Natural killer cell treated with Interleukin-12 subunit alpha and Interleukin-12 subunit beta and Interleukin-15 and Interleukin-18, amount 100 ng/mL, for 72 hours (primary cell): ENCODE results near the gene EOLA1. TPM values are rescaled to one million over a fixed set of nuclear protein-coding genes. Genes with fewer than 3 reads are reported as not detected.
"Not testable (repeated sequence)": the region's sequence is repeated elsewhere in the genome, so short reads cannot be mapped to it uniquely, and the experiment has no call there.

Experiments
- ATAC-seq, 2 donors: fragments of 150-1000 bp; cut with Tn5 transposase in 1 of 2; sonication (Bioruptor Pico), chemical (Tn5 transposase) in 1 of 2; 2 replicates each; pipeline ENCODE4 v1.10.0; 2021
- DNase-seq: peaks from one replicate; pipeline ENCODE4 v3.0.0; 2022; ENCODE audit warnings: low spot score
- H3K27ac Mint-ChIP-seq, 2 donors: 1 replicate in 1 of 2; 2 replicates in 1 of 2; pipeline ENCODE4 v1.8.0; 2022; ENCODE audit warnings: mixed read lengths in 2 of 2, mild to moderate bottlenecking in 1 of 2, moderate library complexity in 1 of 2
- H3K27me3 Mint-ChIP-seq, 2 donors: 1 replicate in 1 of 2; 2 replicates in 1 of 2; pipeline ENCODE4 v1.8.0; 2022; ENCODE audit warnings: mixed read lengths in 2 of 2
- H3K36me3 Mint-ChIP-seq: one replicate; pipeline ENCODE4 v1.8.0; 2022; ENCODE audit warnings: mixed read lengths
- H3K4me1 Mint-ChIP-seq, 2 donors: 1 replicate in 1 of 2; 2 replicates in 1 of 2; pipeline ENCODE4 v1.8.0; 2022; ENCODE audit warnings: low read depth in 2 of 2, mixed read lengths in 2 of 2, mild to moderate bottlenecking in 1 of 2
- H3K4me3 Mint-ChIP-seq: one replicate; pipeline ENCODE4 v1.8.0; 2022; ENCODE audit warnings: mixed read lengths
- H3K9me3 Mint-ChIP-seq: 2 replicates; pipeline ENCODE4 v1.8.0; 2022; ENCODE audit warnings: mixed read lengths
- total RNA-seq, 2 donors: library from RNA; stranded (reverse); gene quantifications; one replicate each; pipeline ENCODE4 v1.2.3, GENCODE V29; 2022

EOLA1 gene
- total RNA-seq, 2 donors from 2014 or later = 32.1 to 35.0 TPM

DNA sequence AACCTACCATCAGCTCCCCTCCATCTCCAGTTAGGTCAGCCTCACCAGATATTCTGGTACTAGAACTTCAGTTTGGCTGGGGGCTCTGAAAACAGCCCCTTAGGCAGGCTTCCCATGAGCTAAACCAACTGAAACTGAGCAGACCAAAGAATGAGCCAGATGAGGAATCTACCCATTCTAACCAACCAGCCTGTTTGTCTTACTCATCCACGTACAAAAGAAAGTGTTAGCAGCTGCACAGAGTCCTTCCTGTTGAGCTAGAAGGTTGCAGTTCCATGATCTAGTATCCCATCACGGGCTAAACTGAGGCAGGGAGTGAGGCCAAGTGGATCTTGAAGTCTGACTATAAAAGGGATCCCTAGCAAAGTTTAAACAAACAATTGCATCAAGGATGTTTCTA is 29.0 kb downstream of the EOLA1 start:
- Mint-ChIP-seq H3K27ac (no peak overlapping the region), H3K4me1 (peaks cover 0 to 4% of the 10 kb centered on the region in 2 donors), H3K27me3 (peaks cover 0 to 9% of the 10 kb centered on the region in 2 donors), H3K4me3 (no peak overlapping the region), H3K36me3 (no peaks in the 10 kb centered on the region), H3K9me3 (no peaks in the 10 kb centered on the region)
- no peak for ATAC-seq
- DNase-seq = no peak

DNA sequence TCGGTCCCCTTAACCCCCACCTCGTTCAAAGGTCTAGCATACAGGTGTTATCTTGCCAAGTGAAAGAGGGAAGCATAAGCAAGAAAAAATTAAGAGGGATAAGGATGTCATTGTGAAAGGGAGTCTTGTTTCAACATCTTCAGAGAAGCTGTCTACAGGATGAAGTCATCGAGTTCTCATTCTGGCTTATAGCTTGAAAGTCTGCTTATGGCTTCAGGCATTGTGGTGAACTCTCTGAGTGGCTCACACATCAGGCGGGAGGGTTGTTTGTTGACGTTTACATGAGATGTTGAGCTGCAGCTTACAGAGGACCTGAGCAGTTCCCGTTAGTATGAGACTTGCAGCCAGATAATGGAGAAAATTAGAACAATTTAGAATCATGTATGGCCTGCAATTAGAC is 29.9 kb downstream of the EOLA1 start:
- Mint-ChIP-seq H3K4me1 (peaks cover 0 to 4% of the 10 kb centered on the region in 2 donors), H3K9me3 (no peaks in the 10 kb centered on the region), H3K27ac (no peak overlapping the region), H3K36me3 (no peaks in the 10 kb centered on the region), H3K27me3 (peaks cover 0 to 9% of the 10 kb centered on the region in 2 donors), H3K4me3 (no peak overlapping the region)
- no peak for DNase-seq
- ATAC-seq = no peak

DNA sequence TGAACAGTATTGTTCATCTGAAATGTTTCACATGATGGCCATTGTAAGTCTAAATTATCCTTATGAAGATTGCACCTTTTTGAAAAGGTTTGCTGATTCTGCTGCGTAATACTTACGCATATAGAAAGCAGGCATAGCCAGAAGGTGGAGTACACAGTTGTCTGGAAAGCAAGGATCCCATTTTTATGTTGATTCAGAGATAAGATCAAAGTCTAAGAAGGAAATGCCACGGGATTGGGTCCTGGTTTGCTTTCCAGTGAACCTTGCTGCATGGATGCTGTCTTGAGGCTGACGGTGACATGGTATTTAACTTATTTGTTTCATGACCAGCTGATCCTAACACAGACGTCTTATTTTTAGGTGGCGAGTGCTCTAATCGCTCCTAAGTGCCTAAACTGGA is 31.0 kb downstream of the EOLA1 start:
- no peak overlapping the region for H3K4me3 Mint-ChIP-seq
- ATAC-seq = no peak

DNA sequence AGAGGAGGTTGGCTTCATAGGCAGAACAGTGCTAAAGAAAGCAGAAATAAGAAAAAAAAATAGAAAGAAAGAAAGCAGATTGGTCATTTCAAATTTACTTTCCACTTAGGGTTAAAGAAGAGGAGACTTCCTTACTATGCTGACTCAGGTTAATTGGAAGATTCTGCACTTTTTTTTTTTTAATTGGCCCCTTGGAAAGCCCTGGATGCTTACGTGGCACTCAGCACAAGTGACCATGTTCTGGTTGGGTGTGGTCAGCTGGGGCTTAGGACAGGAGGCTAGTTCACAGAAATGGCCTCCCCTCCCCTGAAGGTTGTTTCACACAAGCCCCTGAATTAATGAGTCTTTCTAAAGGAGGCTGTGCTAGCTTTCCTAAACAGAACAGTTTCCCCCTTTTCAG is 31.9 kb downstream of the EOLA1 start:
- Mint-ChIP-seq H3K27ac (peak overlapping the region in 1 of 2 donors; percentile 48), H3K27me3 (peaks cover 0 to 6% of the 10 kb centered on the region in 2 donors), H3K4me1 (peaks cover 0 to 4% of the 10 kb centered on the region in 2 donors), H3K4me3 (no peak overlapping the region), H3K9me3 (no peaks in the 10 kb centered on the region), H3K36me3 (no peaks in the 10 kb centered on the region)
- DNase-seq (no peak), ATAC-seq (no peak)

More for the DNA sequence above, 31.0 kb downstream of the EOLA1 start:
- H3K27ac Mint-ChIP-seq = no peak overlapping the region
- no peaks in the 10 kb centered on the region for H3K36me3 Mint-ChIP-seq
- no peaks in the 10 kb centered on the region for H3K9me3 Mint-ChIP-seq
- H3K27me3 Mint-ChIP-seq = peaks cover 0 to 9% of the 10 kb centered on the region in 2 donors
- DNase-seq = no peak
- H3K4me1 Mint-ChIP-seq = peaks cover 0 to 4% of the 10 kb centered on the region in 2 donors

DNA sequence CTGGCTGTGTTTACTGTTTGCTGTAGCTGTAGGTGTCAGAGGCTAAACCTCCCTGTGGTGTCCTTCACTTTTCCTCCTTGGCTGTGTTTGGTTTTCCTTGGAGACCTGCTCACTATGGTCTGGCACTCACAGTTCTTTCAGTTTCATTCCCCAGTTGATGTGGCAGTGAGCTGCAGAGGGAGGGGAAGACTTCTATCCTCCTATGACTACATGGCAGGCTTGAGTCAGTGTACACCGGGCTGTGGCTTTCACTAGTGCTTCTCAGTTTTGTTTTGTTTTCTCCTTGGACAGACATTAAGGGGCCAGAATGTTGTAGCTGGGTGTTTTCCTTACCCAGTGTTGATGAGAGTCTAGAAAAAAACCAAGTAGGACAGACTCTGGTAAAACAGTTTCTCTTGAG is 32.6 kb downstream of the EOLA1 start:
- not testable (repeated sequence) for H3K27me3 Mint-ChIP-seq, DNase-seq, H3K27ac Mint-ChIP-seq, H3K9me3 Mint-ChIP-seq, H3K36me3 Mint-ChIP-seq, H3K4me1 Mint-ChIP-seq, H3K4me3 Mint-ChIP-seq
- ATAC-seq = peak; percentile 94 to 100

DNA sequence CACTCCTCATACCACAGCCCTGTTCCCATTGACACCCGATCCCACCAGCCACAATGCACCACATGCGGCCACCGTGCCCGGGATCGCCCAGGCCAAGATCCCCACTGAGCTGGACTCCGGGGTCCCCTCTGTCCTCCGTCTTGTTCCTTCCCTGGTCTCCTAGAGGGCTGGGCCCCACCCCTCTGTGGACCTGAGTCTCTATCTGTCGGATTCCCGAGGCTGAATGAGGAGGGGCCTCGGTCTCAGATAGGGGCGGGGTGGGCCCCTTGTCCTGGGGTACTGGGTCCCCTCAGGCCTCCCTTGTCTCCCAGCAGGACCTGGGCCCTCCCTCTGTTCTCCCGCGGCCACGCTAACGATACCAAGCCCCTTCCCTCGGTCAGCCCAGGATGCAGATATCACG is 44.8 kb downstream of the EOLA1 start:
- not testable (repeated sequence) for H3K36me3 Mint-ChIP-seq, H3K9me3 Mint-ChIP-seq, H3K4me1 Mint-ChIP-seq, H3K27ac Mint-ChIP-seq, DNase-seq, H3K27me3 Mint-ChIP-seq, H3K4me3 Mint-ChIP-seq
- ATAC-seq = peak in 1 of 2 donors; percentile 15

DNA sequence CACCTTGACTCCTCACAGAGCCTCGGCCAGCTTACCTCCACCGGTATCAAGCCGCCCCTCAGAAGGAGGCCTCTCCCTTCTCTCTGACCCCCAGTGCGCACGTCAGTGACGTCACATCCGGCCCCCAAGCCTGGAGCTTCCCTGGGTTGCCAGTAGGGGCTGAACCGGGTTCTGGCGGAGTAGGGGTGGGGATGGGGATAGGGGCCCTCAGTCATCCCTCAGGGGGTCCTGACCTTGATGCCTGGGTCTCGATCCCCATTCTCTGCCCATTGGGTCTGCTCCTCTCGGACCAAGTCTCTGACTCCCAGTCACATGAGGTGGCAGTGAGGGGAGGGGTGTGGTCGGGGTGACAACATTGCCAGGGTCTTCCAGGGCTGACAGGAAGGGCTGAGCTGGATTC is 46.5 kb downstream of the EOLA1 start, which contains the start of gene MAGEA9B:
TSS of gene MAGEA9B (minus strand) at position 101 of the 400 bp plus-strand sequence. CDS start 4,280 bp downstream, outside the sequence.
- DNase-seq, H3K4me3 Mint-ChIP-seq, H3K27me3 Mint-ChIP-seq, ATAC-seq, H3K36me3 Mint-ChIP-seq, H3K9me3 Mint-ChIP-seq, H3K27ac Mint-ChIP-seq, H3K4me1 Mint-ChIP-seq: not testable (repeated sequence)

DNA sequence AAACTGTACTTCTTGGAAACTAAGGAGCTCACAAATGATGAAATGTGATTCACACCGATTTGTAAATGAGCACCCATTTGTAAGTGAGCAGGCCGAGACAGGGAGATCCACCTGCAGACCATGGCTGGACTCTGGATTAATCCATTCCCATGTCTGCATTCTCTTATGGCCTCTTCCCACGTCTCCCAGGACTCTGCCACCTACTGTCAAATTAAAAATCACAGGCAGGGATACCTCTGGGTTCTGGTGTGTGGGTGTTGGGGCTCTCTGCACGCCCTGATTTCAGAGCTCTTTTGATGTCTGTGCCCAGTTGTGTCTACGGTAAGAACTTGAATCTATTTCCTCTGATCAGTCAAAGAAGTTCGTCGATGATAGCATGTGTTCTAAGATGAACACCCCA is 50.2 kb downstream of the EOLA1 start:
- H3K4me1 Mint-ChIP-seq, H3K27ac Mint-ChIP-seq, DNase-seq, ATAC-seq, H3K36me3 Mint-ChIP-seq, H3K4me3 Mint-ChIP-seq, H3K27me3 Mint-ChIP-seq, H3K9me3 Mint-ChIP-seq: not testable (repeated sequence)

DNA sequence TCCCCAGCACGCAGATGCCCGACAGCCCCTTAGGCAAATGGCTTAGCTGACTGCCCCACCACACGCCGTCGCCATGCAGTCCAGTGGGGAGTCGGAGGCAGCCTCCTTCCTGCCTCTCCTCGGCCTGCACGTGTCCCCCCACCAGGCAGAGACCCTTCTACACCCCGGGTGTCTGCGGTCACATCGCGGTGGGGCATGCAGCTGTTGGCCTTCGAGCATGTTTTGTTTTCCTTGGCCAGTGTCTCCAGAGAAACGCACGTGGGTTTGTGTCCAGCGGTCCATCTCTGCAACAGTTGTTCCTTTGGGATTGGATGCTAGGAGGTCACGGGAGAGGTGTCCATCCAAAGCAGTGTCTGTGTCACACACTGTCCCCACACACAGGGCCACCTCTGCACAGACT is 54.4 kb downstream of the EOLA1 start, which contains the start of gene HSFX2:
TSS of gene HSFX2 (minus strand) at position 101 of the 400 bp plus-strand sequence. CDS start 614 bp downstream, outside the sequence.
- H3K36me3 Mint-ChIP-seq, H3K27ac Mint-ChIP-seq, H3K4me1 Mint-ChIP-seq, H3K4me3 Mint-ChIP-seq, H3K9me3 Mint-ChIP-seq, ATAC-seq, DNase-seq, H3K27me3 Mint-ChIP-seq: not testable (repeated sequence)

DNA sequence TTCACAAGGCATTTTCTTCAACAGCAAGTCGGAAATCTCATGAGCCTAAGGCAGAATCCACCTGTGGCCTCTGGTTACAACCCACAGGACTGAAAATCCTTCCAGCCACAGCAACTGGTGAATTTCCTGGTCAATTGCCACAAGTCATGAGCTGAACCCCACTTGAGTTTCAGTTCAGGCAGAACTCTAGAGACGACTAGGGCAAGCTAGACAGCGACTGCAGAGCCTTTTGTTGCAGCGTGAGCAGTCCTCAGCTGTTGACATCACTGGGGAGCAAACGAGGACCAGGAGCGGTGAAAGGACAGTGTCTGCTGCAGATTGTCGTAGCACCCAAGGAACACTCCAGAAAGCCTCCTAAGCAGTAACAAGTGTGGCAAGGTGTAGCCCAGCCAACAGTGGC is 55.1 kb downstream of the EOLA1 start:
- H3K4me1 Mint-ChIP-seq, H3K36me3 Mint-ChIP-seq, H3K27ac Mint-ChIP-seq, ATAC-seq, H3K9me3 Mint-ChIP-seq, DNase-seq, H3K27me3 Mint-ChIP-seq, H3K4me3 Mint-ChIP-seq: not testable (repeated sequence)

Other genes starting within 250 kb of the EOLA1 start
- gene IDS, start 35.7 kb upstream of the EOLA1 start, total RNA-seq = 100 to 1,000 TPM in 1 of 2 donors, 10 to 100 TPM in 1; 96.0 to 129 TPM
- gene HSFX3, start 8.9 kb downstream of the EOLA1 start, total RNA-seq = not detected
- not detected for gene MAGEA9B, start 46.4 kb downstream of the EOLA1 start, total RNA-seq
- under 1 TPM in 1 of 2 donors, not detected in 1; 0.45 TPM for gene HSFX2, start 54.3 kb downstream of the EOLA1 start, total RNA-seq
- 10 to 100 TPM; 21.1 to 22.1 TPM for gene TMEM185A, start 90.8 kb downstream of the EOLA1 start, total RNA-seq
- not detected for gene MAGEA11, start 171.0 kb downstream of the EOLA1 start, total RNA-seq
- under 1 TPM; 0.33 to 0.52 TPM for gene HSFX1, start 233.1 kb downstream of the EOLA1 start, total RNA-seq
- not detected for gene MAGEA9, start 240.9 kb downstream of the EOLA1 start, total RNA-seq